Prostate gland (tissue), 2 donors: ENCODE measurements around the gene GATAD2B.

Source experiments
- POLR2A ChIP-seq: fragments of 450-650 bp; IDR thresholded peaks from one replicate; pipeline ENCODE4 v1.6.1; 2016; ENCODE audit warnings: antibody characterized with exemption, mild to moderate bottlenecking
- POLR2AphosphoS5 ChIP-seq: sonication (generic); formaldehyde crosslinking; IDR thresholded peaks from one replicate; pipeline ENCODE4 v1.6.1; 2017; ENCODE audit warnings: antibody characterized with exemption
- TF ChIP-seq, protein P1 (sequence below), 4 experiments: fragments of 200-600 bp in 2 of 4; fragments of 450-650 bp in 2 of 4; sonication (generic) in 2 of 4; IDR thresholded peaks; 1 replicate in 3 of 4; 2 replicates in 1 of 4; pipeline ENCODE4 v1.5.1; 2016 to 2019; ENCODE audit warnings: antibody characterized with exemption in 4 of 4, mild to moderate bottlenecking in 2 of 4, moderate library complexity in 2 of 4

DNA sequence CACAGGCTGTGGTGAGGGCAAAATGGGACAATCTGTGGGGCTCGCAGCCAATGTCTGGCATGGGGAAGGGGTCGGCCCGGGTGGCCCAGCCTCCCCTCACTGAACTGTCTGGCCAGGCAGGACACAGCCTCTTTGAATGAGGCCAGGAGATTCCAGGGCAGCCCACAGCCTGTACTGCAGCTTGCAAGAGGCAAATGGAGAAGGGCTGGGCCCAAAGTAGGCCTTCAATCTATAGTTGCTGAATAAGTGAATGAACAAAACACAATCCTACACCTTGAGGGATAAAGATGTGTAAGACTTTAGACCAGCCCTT lies 124.3 kb downstream of the GATAD2B start:
- TF ChIP-seq, protein P1, sequence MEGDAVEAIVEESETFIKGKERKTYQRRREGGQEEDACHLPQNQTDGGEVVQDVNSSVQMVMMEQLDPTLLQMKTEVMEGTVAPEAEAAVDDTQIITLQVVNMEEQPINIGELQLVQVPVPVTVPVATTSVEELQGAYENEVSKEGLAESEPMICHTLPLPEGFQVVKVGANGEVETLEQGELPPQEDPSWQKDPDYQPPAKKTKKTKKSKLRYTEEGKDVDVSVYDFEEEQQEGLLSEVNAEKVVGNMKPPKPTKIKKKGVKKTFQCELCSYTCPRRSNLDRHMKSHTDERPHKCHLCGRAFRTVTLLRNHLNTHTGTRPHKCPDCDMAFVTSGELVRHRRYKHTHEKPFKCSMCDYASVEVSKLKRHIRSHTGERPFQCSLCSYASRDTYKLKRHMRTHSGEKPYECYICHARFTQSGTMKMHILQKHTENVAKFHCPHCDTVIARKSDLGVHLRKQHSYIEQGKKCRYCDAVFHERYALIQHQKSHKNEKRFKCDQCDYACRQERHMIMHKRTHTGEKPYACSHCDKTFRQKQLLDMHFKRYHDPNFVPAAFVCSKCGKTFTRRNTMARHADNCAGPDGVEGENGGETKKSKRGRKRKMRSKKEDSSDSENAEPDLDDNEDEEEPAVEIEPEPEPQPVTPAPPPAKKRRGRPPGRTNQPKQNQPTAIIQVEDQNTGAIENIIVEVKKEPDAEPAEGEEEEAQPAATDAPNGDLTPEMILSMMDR (IDR thresholded peaks at IDR 0.05) = no peak
- no peak for TF ChIP-seq POLR2A
- no peak for TF ChIP-seq POLR2AphosphoS5
